NCI-H226 (cell line): ENCODE measurements around the gene SENP2.
A peak's percentile ranks its signal among the peaks of the same experiment; 100 is the strongest.
"Not testable (repeated sequence)": the region's sequence is repeated elsewhere in the genome, so short reads cannot be mapped to it uniquely, and the experiment has no call there.

Source experiments
- DNase-seq: peaks from one replicate; pipeline ENCODE4 v3.0.0-alpha.2; 2015

Gene SENP2

GRCh38 chr3:185585859-185586685 is at the start of gene SENP2:
TSS of gene SENP2 (plus strand) at chr3:185586295. CDS start at chr3:185586414, 119 bp downstream.
- peak; percentile 97 for DNase-seq

GRCh38 chr3:185537369-185537970 is 48.6 kb upstream of the SENP2 start:
- peak; percentile 99 for DNase-seq

- no peak for DNase-seq
Observed at GRCh38 chr3:185539934-185540333, 46.2 kb upstream of the SENP2 start.

- DNase-seq, result no peak
Observed at GRCh38 chr3:185540695-185541094, 45.4 kb upstream of the SENP2 start.

GRCh38 chr3:185549122-185549521 is 37.0 kb upstream of the SENP2 start:
- peak; percentile 96 for DNase-seq

GRCh38 chr3:185549651-185550111 is 36.4 kb upstream of the SENP2 start:
- DNase-seq, result peak; percentile 62

GRCh38 chr3:185552358-185552877 is 33.7 kb upstream of the SENP2 start, which contains the start of gene LIPH:
TSS of gene LIPH (minus strand) at chr3:185552588. CDS start at chr3:185552471, 117 bp downstream.
- DNase-seq, result no peak

- peak; percentile 31 for DNase-seq
Observed at GRCh38 chr3:185555101-185555501, 31.0 kb upstream of the SENP2 start.

- DNase-seq, result no peak
Observed at GRCh38 chr3:185555860-185556347, 30.2 kb upstream of the SENP2 start.

GRCh38 chr3:185556640-185557039 is 29.5 kb upstream of the SENP2 start:
- DNase-seq, result not testable (repeated sequence)

- peak; percentile 67 for DNase-seq
Observed at GRCh38 chr3:185558395-185558794, 27.7 kb upstream of the SENP2 start.

- DNase-seq, result no peak
Observed at GRCh38 chr3:185559706-185560090, 26.4 kb upstream of the SENP2 start.

- DNase-seq, result no peak
Observed at GRCh38 chr3:185560676-185561075, 25.4 kb upstream of the SENP2 start.

GRCh38 chr3:185561374-185561943 is 24.6 kb upstream of the SENP2 start:
- no peak for DNase-seq

- DNase-seq, result no peak
Observed at GRCh38 chr3:185561958-185562357, 24.1 kb upstream of the SENP2 start.

- DNase-seq, result no peak
Observed at GRCh38 chr3:185572183-185572582, 13.9 kb upstream of the SENP2 start.

- peak; percentile 31 for DNase-seq
Observed at GRCh38 chr3:185575108-185575869, 10.8 kb upstream of the SENP2 start.

GRCh38 chr3:185582236-185582635 is 3.9 kb upstream of the SENP2 start:
- DNase-seq, result no peak

- no peak for DNase-seq
Observed at GRCh38 chr3:185582871-185583270, 3.2 kb upstream of the SENP2 start.

GRCh38 chr3:185583925-185584324 is 2.2 kb upstream of the SENP2 start:
- no peak for DNase-seq

- DNase-seq, result no peak
Observed at GRCh38 chr3:185584686-185585085, 1.4 kb upstream of the SENP2 start.

GRCh38 chr3:185585518-185585858 is 607 bp upstream of the SENP2 start:
- no peak for DNase-seq

- no peak for DNase-seq
Observed at GRCh38 chr3:185586686-185587039, 568 bp downstream of the SENP2 start.
